Smooth muscle cell (in vitro differentiated cells): ENCODE results near the gene GLYATL1B. TPM values are rescaled to one million over a fixed set of nuclear protein-coding genes. Genes with fewer than 3 reads are reported as not detected.
"Not testable (repeated sequence)": the region's sequence is repeated elsewhere in the genome, so short reads cannot be mapped to it uniquely, and the experiment has no call there.

Source experiments
- DNase-seq: peaks from one replicate; lab custom pipeline; 2025; ENCODE audit not compliant: unreplicated experiment; lab: John Stamatoyannopoulos, UW
- H2AFZ ChIP-seq: fragments of 200-600 bp; sonication (generic); 2 replicates; pipeline ENCODE4 v1.6.0; 2016; ENCODE audit warnings: antibody characterized with exemption, low read depth, mild to moderate bottlenecking
- H3F3A ChIP-seq: fragments of 200-600 bp; sonication (generic); 2 replicates; pipeline ENCODE4 v1.6.0; 2017; ENCODE audit warnings: antibody characterized with exemption, low read depth
- H3K27ac ChIP-seq: fragments of 200-600 bp; sonication (generic); 2 replicates; pipeline ENCODE4 v1.5.1; 2016; ENCODE audit warnings: low read depth, mild to moderate bottlenecking
- H3K27me3 ChIP-seq: fragments of 200-600 bp; sonication (generic); 2 replicates; pipeline ENCODE4 v1.6.1; 2016; ENCODE audit warnings: low read depth, mild to moderate bottlenecking
- H3K36me3 ChIP-seq: fragments of 200-600 bp; sonication (generic); 2 replicates; pipeline ENCODE4 v1.5.1; 2016; ENCODE audit warnings: low read depth
- H3K4me1 ChIP-seq: fragments of 200-600 bp; sonication (generic); 2 replicates; pipeline ENCODE4 v1.5.1; 2016; ENCODE audit warnings: low read depth
- H3K4me2 ChIP-seq: fragments of 200-600 bp; sonication (generic); 2 replicates; pipeline ENCODE4 v1.6.0; 2016; ENCODE audit warnings: mild to moderate bottlenecking
- H3K4me3 ChIP-seq: fragments of 200-600 bp; sonication (generic); 2 replicates; pipeline ENCODE4 v1.5.1; 2016; ENCODE audit warnings: mild to moderate bottlenecking
- H3K79me2 ChIP-seq: fragments of 200-600 bp; sonication (generic); 2 replicates; pipeline ENCODE4 v1.6.0; 2016; ENCODE audit warnings: low read depth, mild to moderate bottlenecking
- H3K9ac ChIP-seq: fragments of 200-600 bp; sonication (generic); 2 replicates; pipeline ENCODE4 v1.6.0; 2016; ENCODE audit warnings: low read depth
- H3K9me3 ChIP-seq: fragments of 200-600 bp; sonication (generic); replicated peaks from 2 replicates; pipeline ENCODE4 v1.5.1; 2016; ENCODE audit warnings: low read depth
- H4K20me1 ChIP-seq: fragments of 200-600 bp; sonication (generic); 2 replicates; pipeline ENCODE4 v1.6.0; 2016; ENCODE audit warnings: low read depth
- WGBS: methylation state at CpG from one replicate; pipeline ENCODE4 v1.1.7; 2016; ENCODE audit warnings: low lambda C conversion rate; 5-methylcytosine and 5-hydroxymethylcytosine counted together
- polyA plus RNA-seq: library from polyadenylated mRNA; unstranded; fragments of >200 nt; fragmentation: Nextera tagmentation; extraction: Ambion mirVana; gene quantifications from 2 replicates; pipeline ENCODE4 v1.2.1, GENCODE V29; 2016
- total RNA-seq: library from RNA; depleted of rRNA; stranded (reverse); fragments of >200 nt; gene quantifications from 2 replicates; pipeline ENCODE4 v1.2.3, GENCODE V29; 2014
- TF ChIP-seq, protein P1 (sequence below): fragments of 200-600 bp; sonication (generic); IDR thresholded peaks from 2 replicates; pipeline ENCODE4 v1.5.1; 2017; ENCODE audit warnings: borderline replicate concordance, mild to moderate bottlenecking, antibody characterized with exemption; ENCODE audit not compliant: insufficient read depth, poor library complexity, severe bottlenecking

The GLYATL1B gene
- total and polyA plus RNA-seq, 2 experiments from 2014 or later, result not detected

DNA sequence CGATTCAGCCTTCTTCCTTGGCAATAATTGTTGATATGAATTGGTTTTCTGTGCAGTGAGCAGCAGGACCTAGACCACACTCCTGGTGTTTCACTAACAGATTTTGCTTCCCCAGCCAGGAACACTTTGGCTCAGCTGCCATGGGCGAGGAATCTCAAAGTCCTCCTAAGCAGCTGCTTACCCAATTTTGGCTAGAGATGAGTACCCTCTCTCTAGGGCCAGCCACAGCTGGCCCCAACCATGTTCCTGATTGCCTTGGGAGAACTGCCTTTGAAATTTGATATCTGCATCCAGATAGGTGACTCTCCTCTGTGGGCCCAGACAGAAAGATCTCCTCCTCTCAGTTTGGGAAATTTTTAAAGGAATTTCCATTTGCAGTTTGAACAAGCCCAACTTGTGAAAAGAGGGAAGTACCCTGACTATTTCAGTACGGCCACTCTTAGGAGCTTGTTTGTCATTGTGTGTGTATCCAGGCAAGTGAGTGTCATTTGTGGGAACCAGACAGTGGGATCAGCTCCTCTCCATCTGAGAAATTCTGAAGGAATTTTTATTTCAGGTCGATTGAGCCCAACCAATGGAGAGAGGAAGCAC is 4.6 kb upstream of the GLYATL1B start:
- not testable (repeated sequence) for H3K27me3 ChIP-seq, H3K4me1 ChIP-seq, H3K4me2 ChIP-seq, H4K20me1 ChIP-seq, DNase-seq, H3K79me2 ChIP-seq, H3K9ac ChIP-seq, H3F3A ChIP-seq, H3K27ac ChIP-seq, H3K36me3 ChIP-seq, H3K4me3 ChIP-seq, H3K9me3 ChIP-seq, H2AFZ ChIP-seq
- WGBS, result 81% methylated on average over 4 of the region's 4 CpGs

DNA sequence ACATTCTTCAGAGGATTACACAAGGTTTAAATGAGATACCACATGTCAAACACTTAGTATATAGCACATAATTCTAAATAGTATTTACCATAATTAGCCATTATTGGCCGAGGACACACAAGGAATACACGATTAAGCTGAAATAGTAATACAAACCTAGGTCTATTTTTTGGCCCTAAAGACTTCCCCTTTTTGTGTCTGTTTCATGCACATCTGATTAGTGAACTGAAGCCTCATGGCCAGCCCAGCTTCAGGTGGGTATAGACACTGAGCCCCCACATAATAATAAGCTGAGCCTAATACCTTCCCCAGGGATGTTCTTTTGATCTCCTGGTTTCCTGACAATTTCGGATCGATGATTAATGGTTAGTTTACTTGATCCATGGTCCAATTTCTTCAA is 2.1 kb downstream of the GLYATL1B start:
- no peaks in the 10 kb centered on the region for H3K4me1 ChIP-seq
- WGBS, result 93% methylated on average over 4 of the region's 4 CpGs
- H3K9ac ChIP-seq, result no peak overlapping the region
- H3K27me3 ChIP-seq, result peaks cover 4% of the 10 kb centered on the region
- no peaks in the 10 kb centered on the region for H4K20me1 ChIP-seq
- H3K27ac ChIP-seq, result no peak overlapping the region
- no peak overlapping the region for H2AFZ ChIP-seq
- TF ChIP-seq, protein P1, sequence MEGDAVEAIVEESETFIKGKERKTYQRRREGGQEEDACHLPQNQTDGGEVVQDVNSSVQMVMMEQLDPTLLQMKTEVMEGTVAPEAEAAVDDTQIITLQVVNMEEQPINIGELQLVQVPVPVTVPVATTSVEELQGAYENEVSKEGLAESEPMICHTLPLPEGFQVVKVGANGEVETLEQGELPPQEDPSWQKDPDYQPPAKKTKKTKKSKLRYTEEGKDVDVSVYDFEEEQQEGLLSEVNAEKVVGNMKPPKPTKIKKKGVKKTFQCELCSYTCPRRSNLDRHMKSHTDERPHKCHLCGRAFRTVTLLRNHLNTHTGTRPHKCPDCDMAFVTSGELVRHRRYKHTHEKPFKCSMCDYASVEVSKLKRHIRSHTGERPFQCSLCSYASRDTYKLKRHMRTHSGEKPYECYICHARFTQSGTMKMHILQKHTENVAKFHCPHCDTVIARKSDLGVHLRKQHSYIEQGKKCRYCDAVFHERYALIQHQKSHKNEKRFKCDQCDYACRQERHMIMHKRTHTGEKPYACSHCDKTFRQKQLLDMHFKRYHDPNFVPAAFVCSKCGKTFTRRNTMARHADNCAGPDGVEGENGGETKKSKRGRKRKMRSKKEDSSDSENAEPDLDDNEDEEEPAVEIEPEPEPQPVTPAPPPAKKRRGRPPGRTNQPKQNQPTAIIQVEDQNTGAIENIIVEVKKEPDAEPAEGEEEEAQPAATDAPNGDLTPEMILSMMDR, result no peak
- H3K9me3 ChIP-seq, result no peaks in the 10 kb centered on the region
- no peaks in the 10 kb centered on the region for H3F3A ChIP-seq
- no peaks in the 10 kb centered on the region for H3K79me2 ChIP-seq
- no peak for DNase-seq
- no peak overlapping the region for H3K4me3 ChIP-seq
- no peaks in the 10 kb centered on the region for H3K36me3 ChIP-seq
- no peak overlapping the region for H3K4me2 ChIP-seq

- not testable (repeated sequence) for H3K79me2 ChIP-seq, H3K9ac ChIP-seq, H3F3A ChIP-seq, H3K4me2 ChIP-seq, H3K27ac ChIP-seq, H4K20me1 ChIP-seq, H3K4me3 ChIP-seq, H3K4me1 ChIP-seq, DNase-seq, H3K36me3 ChIP-seq, H2AFZ ChIP-seq, H3K27me3 ChIP-seq, H3K9me3 ChIP-seq
These were observed 7.5 kb downstream of the GLYATL1B start for GRCh38 chr11:59093576-59093975.

DNA sequence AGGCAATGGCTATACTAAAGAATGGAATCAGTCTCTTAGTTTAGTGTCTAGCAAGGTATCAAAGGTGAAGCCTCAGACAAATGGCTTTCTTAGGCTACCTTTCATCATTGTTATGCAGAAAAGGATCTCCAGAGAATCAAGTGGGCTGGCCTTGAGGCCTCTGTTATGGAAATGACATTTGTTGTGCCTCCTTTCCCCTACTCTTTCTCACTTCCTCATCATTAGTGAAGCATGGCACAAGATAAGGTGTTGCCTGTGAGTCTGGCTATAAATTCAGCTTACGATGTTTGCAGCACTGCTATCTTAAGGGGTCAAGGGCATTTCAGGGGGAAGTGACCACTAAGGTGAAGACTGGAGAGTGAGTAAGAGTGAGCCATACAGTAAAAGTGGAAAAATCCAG is 9.1 kb downstream of the GLYATL1B start:
- not testable (repeated sequence) for H3K36me3 ChIP-seq, H2AFZ ChIP-seq, DNase-seq, H3K9me3 ChIP-seq, H3K4me3 ChIP-seq, H3K79me2 ChIP-seq, H4K20me1 ChIP-seq, H3K4me2 ChIP-seq, H3K9ac ChIP-seq, H3K27ac ChIP-seq, H3K4me1 ChIP-seq, H3F3A ChIP-seq
- 40% methylated on average over 1 of the region's 1 CpG for WGBS
- peaks cover 13% of the 10 kb centered on the region for H3K27me3 ChIP-seq

- not testable (repeated sequence) for H3K9me3 ChIP-seq, H3F3A ChIP-seq, H3K4me1 ChIP-seq, H2AFZ ChIP-seq, H3K9ac ChIP-seq, H3K4me3 ChIP-seq, H4K20me1 ChIP-seq, H3K79me2 ChIP-seq, DNase-seq, H3K36me3 ChIP-seq, H3K4me2 ChIP-seq, H3K27ac ChIP-seq
- peaks cover 21% of the 10 kb centered on the region for H3K27me3 ChIP-seq
- 84% methylated on average over 5 of the region's 5 CpGs for WGBS
These were observed 10.0 kb downstream of the GLYATL1B start for GRCh38 chr11:59095972-59096575.
